Measurements from ENCODE around the gene VGF.
"Not testable (repeated sequence)": the region's sequence is repeated elsewhere in the genome, so short reads cannot be mapped to it uniquely, and the experiment has no call there.

Gene VGF

GRCh38 chr7:101116898-101117297 lies 48.5 kb downstream of the VGF start:
- Histone ChIP-seq H3K27ac (ENCODE audit: low read length) (no peak overlapping the region), H3K4me2 (ENCODE audit: insufficient read depth, low read length) (no peak overlapping the region), H3K79me2 (ENCODE audit: insufficient read depth, low read length) (no peaks in the 10 kb centered on the region), H2AFZ (ENCODE audit: low read depth, low read length) (no peak overlapping the region), H3K27me3 (ENCODE audit: insufficient read depth, low read length, poor library complexity) (no peaks in the 10 kb centered on the region), H3K9me3 (ENCODE audit: insufficient read depth, low read length, severe bottlenecking) (no peaks in the 10 kb centered on the region), H4K20me1 (ENCODE audit: insufficient read depth, low read length) (no peaks in the 10 kb centered on the region), H3K36me3 (ENCODE audit: insufficient read depth, low read length) (no peaks in the 10 kb centered on the region), H3K4me1 (ENCODE audit: insufficient read depth, low read length) (no peaks in the 10 kb centered on the region), H3K4me3 (ENCODE audit: low read depth in 1 of 2, low read length in 2 of 2) (no peak overlapping the region), H3K9ac (ENCODE audit: low read depth, low read length) (no peak overlapping the region)
- TF ChIP-seq EZH2 (IDR thresholded peaks at IDR 0.05; ENCODE audit: borderline replicate concordance, low read depth, low read length, severe bottlenecking) (no peak), CTCF (IDR thresholded peaks at IDR 0.05; ENCODE audit: borderline replicate concordance, extremely low read depth, low read length, poor library complexity, severe bottlenecking) (no peak)
- DNase-seq, result no peak
- ATAC-seq (ENCODE audit: insufficient read depth, low read depth), result no peak

- H3K36me3 ChIP-seq (ENCODE audit: insufficient read depth, low read length), result no peaks in the 10 kb centered on the region
- no peaks in the 10 kb centered on the region for H4K20me1 ChIP-seq (ENCODE audit: insufficient read depth, low read length)
- H3K9me3 ChIP-seq (ENCODE audit: insufficient read depth, low read length, severe bottlenecking), result no peaks in the 10 kb centered on the region
- TF ChIP-seq CTCF (IDR thresholded peaks at IDR 0.05; ENCODE audit: borderline replicate concordance, extremely low read depth, low read length, poor library complexity, severe bottlenecking) (no peak), EZH2 (IDR thresholded peaks at IDR 0.05; ENCODE audit: borderline replicate concordance, low read depth, low read length, severe bottlenecking) (no peak)
- no peak for DNase-seq
- no peak for ATAC-seq (ENCODE audit: insufficient read depth, low read depth)
- no peaks in the 10 kb centered on the region for H3K4me1 ChIP-seq (ENCODE audit: insufficient read depth, low read length)
- no peaks in the 10 kb centered on the region for H3K27me3 ChIP-seq (ENCODE audit: insufficient read depth, low read length, poor library complexity)
- H2AFZ ChIP-seq (ENCODE audit: low read depth, low read length), result no peak overlapping the region
- no peak overlapping the region for H3K9ac ChIP-seq (ENCODE audit: low read depth, low read length)
- no peak overlapping the region for H3K4me3 ChIP-seq (ENCODE audit: low read depth in 1 of 2, low read length in 2 of 2)
- no peak overlapping the region for H3K27ac ChIP-seq (ENCODE audit: low read length)
- H3K79me2 ChIP-seq (ENCODE audit: insufficient read depth, low read length), result no peaks in the 10 kb centered on the region
- no peak overlapping the region for H3K4me2 ChIP-seq (ENCODE audit: insufficient read depth, low read length)
These were observed 50.2 kb downstream of the VGF start for GRCh38 chr7:101115215-101115614.

- no peaks in the 10 kb centered on the region for H3K4me1 ChIP-seq (ENCODE audit: insufficient read depth, low read length)
- H4K20me1 ChIP-seq (ENCODE audit: insufficient read depth, low read length), result no peaks in the 10 kb centered on the region
- ATAC-seq (ENCODE audit: insufficient read depth, low read depth), result no peak
- H3K27ac ChIP-seq (ENCODE audit: low read length), result no peak overlapping the region
- no peaks in the 10 kb centered on the region for H3K36me3 ChIP-seq (ENCODE audit: insufficient read depth, low read length)
- H3K9ac ChIP-seq (ENCODE audit: low read depth, low read length), result no peak overlapping the region
- H3K79me2 ChIP-seq (ENCODE audit: insufficient read depth, low read length), result no peaks in the 10 kb centered on the region
- no peak overlapping the region for H3K4me3 ChIP-seq (ENCODE audit: low read depth in 1 of 2, low read length in 2 of 2)
- no peak overlapping the region for H2AFZ ChIP-seq (ENCODE audit: low read depth, low read length)
- H3K4me2 ChIP-seq (ENCODE audit: insufficient read depth, low read length), result no peak overlapping the region
- TF ChIP-seq CTCF (IDR thresholded peaks at IDR 0.05; ENCODE audit: borderline replicate concordance, extremely low read depth, low read length, poor library complexity, severe bottlenecking) (no peak), EZH2 (IDR thresholded peaks at IDR 0.05; ENCODE audit: borderline replicate concordance, low read depth, low read length, severe bottlenecking) (no peak)
- no peak for DNase-seq
- H3K9me3 ChIP-seq (ENCODE audit: insufficient read depth, low read length, severe bottlenecking), result no peaks in the 10 kb centered on the region
- no peaks in the 10 kb centered on the region for H3K27me3 ChIP-seq (ENCODE audit: insufficient read depth, low read length, poor library complexity)
These were observed 50.9 kb downstream of the VGF start for GRCh38 chr7:101114492-101114891.

- no peaks in the 10 kb centered on the region for H3K27me3 ChIP-seq (ENCODE audit: insufficient read depth, low read length, poor library complexity)
- no peak overlapping the region for H3K4me2 ChIP-seq (ENCODE audit: insufficient read depth, low read length)
- H4K20me1 ChIP-seq (ENCODE audit: insufficient read depth, low read length), result no peaks in the 10 kb centered on the region
- no peaks in the 10 kb centered on the region for H3K4me1 ChIP-seq (ENCODE audit: insufficient read depth, low read length)
- ATAC-seq (ENCODE audit: insufficient read depth, low read depth) (no peak), DNase-seq (no peak)
- H3K9me3 ChIP-seq (ENCODE audit: insufficient read depth, low read length, severe bottlenecking), result no peaks in the 10 kb centered on the region
- H3K27ac ChIP-seq (ENCODE audit: low read length), result no peak overlapping the region
- TF ChIP-seq CTCF (IDR thresholded peaks at IDR 0.05; ENCODE audit: borderline replicate concordance, extremely low read depth, low read length, poor library complexity, severe bottlenecking), result no peak
- TF ChIP-seq EZH2 (IDR thresholded peaks at IDR 0.05; ENCODE audit: borderline replicate concordance, low read depth, low read length, severe bottlenecking), result no peak
- H2AFZ ChIP-seq (ENCODE audit: low read depth, low read length), result no peak overlapping the region
- H3K9ac ChIP-seq (ENCODE audit: low read depth, low read length), result no peak overlapping the region
- no peak overlapping the region for H3K4me3 ChIP-seq (ENCODE audit: low read depth in 1 of 2, low read length in 2 of 2)
- no peaks in the 10 kb centered on the region for H3K36me3 ChIP-seq (ENCODE audit: insufficient read depth, low read length)
- no peaks in the 10 kb centered on the region for H3K79me2 ChIP-seq (ENCODE audit: insufficient read depth, low read length)
These were observed 51.5 kb downstream of the VGF start for GRCh38 chr7:101113836-101114235.

- H3K4me2 ChIP-seq (ENCODE audit: insufficient read depth, low read length); ATAC-seq (ENCODE audit: insufficient read depth, low read depth); H3K9ac ChIP-seq (ENCODE audit: low read depth, low read length); H3K4me3 ChIP-seq (ENCODE audit: low read depth in 1 of 2, low read length in 2 of 2); H4K20me1 ChIP-seq (ENCODE audit: insufficient read depth, low read length); H3K36me3 ChIP-seq (ENCODE audit: insufficient read depth, low read length); H2AFZ ChIP-seq (ENCODE audit: low read depth, low read length); H3K79me2 ChIP-seq (ENCODE audit: insufficient read depth, low read length); DNase-seq; H3K27ac ChIP-seq (ENCODE audit: low read length); H3K4me1 ChIP-seq (ENCODE audit: insufficient read depth, low read length); H3K9me3 ChIP-seq (ENCODE audit: insufficient read depth, low read length, severe bottlenecking); H3K27me3 ChIP-seq (ENCODE audit: insufficient read depth, low read length, poor library complexity): not testable (repeated sequence)
These were observed 52.2 kb downstream of the VGF start for GRCh38 chr7:101113140-101113539.

Data from DND-41 (cell line).